GM23338 (cell line): ENCODE data around the gene M1AP. TPM values are rescaled to one million over a fixed set of nuclear protein-coding genes. Genes with fewer than 3 reads are reported as not detected.

Source experiments
- ATAC-seq: fragments of 200-7000 bp; cut with Tn5 transposase; 3 replicates; pipeline ENCODE4 v1.9.1; 2020
- DNase-seq: peaks from one replicate; pipeline ENCODE4 v3.0.0-alpha.2; 2015; ENCODE audit warnings: low spot score
- H2AFZ ChIP-seq: fragments of 200-600 bp; sonication (generic); 2 replicates; pipeline ENCODE4 v1.8.0; 2016; ENCODE audit warnings: antibody characterized with exemption, mild to moderate bottlenecking, moderate library complexity
- H3F3A ChIP-seq: fragments of 200-600 bp; sonication (generic); replicated peaks from 2 replicates; pipeline ENCODE4 v1.8.0; 2017; ENCODE audit warnings: antibody characterized with exemption, mixed run types, low read depth
- H3K27ac ChIP-seq: fragments of 200-600 bp; sonication (generic); 2 replicates; pipeline ENCODE4 v1.6.1; 2016; ENCODE audit warnings: low read depth
- H3K27me3 ChIP-seq: fragments of 200-600 bp; sonication (generic); 2 replicates; pipeline ENCODE4 v1.8.0; 2016; ENCODE audit warnings: mild to moderate bottlenecking, mixed run types, moderate library complexity; ENCODE audit not compliant: insufficient read depth
- H3K36me3 ChIP-seq: fragments of 200-600 bp; sonication (generic); 2 replicates; pipeline ENCODE4 v1.8.0; 2016; ENCODE audit warnings: mild to moderate bottlenecking; ENCODE audit not compliant: insufficient read depth
- H3K4me1 ChIP-seq: fragments of 200-600 bp; sonication (generic); 2 replicates; pipeline ENCODE4 v1.8.0; 2016; ENCODE audit warnings: mild to moderate bottlenecking, moderate library complexity; ENCODE audit not compliant: insufficient read depth
- H3K4me2 ChIP-seq: fragments of 200-600 bp; sonication (generic); 2 replicates; pipeline ENCODE4 v1.7.1; 2017; ENCODE audit warnings: mixed run types
- H3K4me3 ChIP-seq: fragments of 200-600 bp; sonication (generic); 2 replicates; pipeline ENCODE4 v1.6.1; 2016; ENCODE audit warnings: mixed run types
- H3K79me2 ChIP-seq: fragments of 200-600 bp; sonication (generic); replicated peaks from 2 replicates; pipeline ENCODE4 v1.8.0; 2017; ENCODE audit warnings: mild to moderate bottlenecking; ENCODE audit not compliant: insufficient read depth
- H3K9me2 ChIP-seq: fragments of 200-600 bp; sonication (generic); 2 replicates; pipeline ENCODE4 v1.8.0; 2017; ENCODE audit not compliant: insufficient read depth
- H4K20me1 ChIP-seq: fragments of 200-600 bp; sonication (generic); replicated peaks from 2 replicates; pipeline ENCODE4 v1.8.0; 2017; ENCODE audit warnings: mild to moderate bottlenecking; ENCODE audit not compliant: insufficient read depth
- H3K27ac Mint-ChIP-seq: 2 replicates; pipeline ENCODE4 v1.8.0; 2020; ENCODE audit warnings: inconsistent platforms, mild to moderate bottlenecking, moderate library complexity, mixed read lengths
- H3K27me3 Mint-ChIP-seq: 3 replicates; pipeline ENCODE4 v1.8.0; 2022; ENCODE audit warnings: low read depth, mild to moderate bottlenecking, moderate library complexity, mixed read lengths, inconsistent platforms; ENCODE audit not compliant: insufficient read depth, poor library complexity
- H3K36me3 Mint-ChIP-seq: 3 replicates; pipeline ENCODE4 v1.8.0; 2021; ENCODE audit warnings: low read depth, mild to moderate bottlenecking, inconsistent platforms, moderate library complexity, mixed read lengths
- H3K4me1 Mint-ChIP-seq: 3 replicates; pipeline ENCODE4 v1.8.0; 2020; ENCODE audit warnings: mild to moderate bottlenecking, inconsistent platforms, mixed read lengths
- H3K4me3 Mint-ChIP-seq: 3 replicates; pipeline ENCODE4 v1.8.0; 2021; ENCODE audit warnings: moderate library complexity, mild to moderate bottlenecking, inconsistent platforms, mixed read lengths
- H3K9me3 Mint-ChIP-seq: 3 replicates; pipeline ENCODE4 v1.8.0; 2020; ENCODE audit warnings: moderate library complexity, mild to moderate bottlenecking, inconsistent platforms, mixed read lengths
- CREB1 ChIP-seq: fragments of 250-450 bp; sonication (Bioruptor Pico); IDR thresholded peaks from 2 replicates; pipeline ENCODE4 v1.5.0; 2020; ENCODE audit warnings: low read depth, mild to moderate bottlenecking, moderate library complexity
- CTCF ChIP-seq, 2 experiments: fragments of 200-600 bp in 1 of 2; sonication (generic) in 1 of 2; conservative IDR thresholded peaks; 2 replicates each; pipeline versions ENCODE4 v1.5.1 to v1.6.1; 2016 to 2017; ENCODE audit warnings: antibody characterized with exemption in 2 of 2, low read depth in 2 of 2, mild to moderate bottlenecking in 2 of 2, moderate library complexity in 1 of 2
- EZH2 ChIP-seq: fragments of 200-600 bp; sonication (generic); IDR thresholded peaks from one replicate; pipeline ENCODE4 v1.8.0; 2017; ENCODE audit warnings: antibody characterized with exemption, mild to moderate bottlenecking, low read depth; ENCODE audit not compliant: unreplicated experiment
- EZH2phosphoT487 ChIP-seq: fragments of 200-600 bp; sonication (generic); IDR thresholded peaks from one replicate; pipeline ENCODE4 v1.8.1; 2018; ENCODE audit warnings: antibody characterized with exemption; ENCODE audit not compliant: unreplicated experiment
- JUNB ChIP-seq: IDR thresholded peaks from one replicate; pipeline ENCODE4 v1.6.1; 2016; ENCODE audit warnings: antibody characterized with exemption; ENCODE audit not compliant: unreplicated experiment
- NANOG ChIP-seq: IDR thresholded peaks from 2 replicates; pipeline ENCODE4 v1.6.1; 2016; ENCODE audit warnings: antibody characterized with exemption, borderline replicate concordance
- POLR2AphosphoS5 ChIP-seq: IDR thresholded peaks from 2 replicates; pipeline ENCODE4 v1.6.1; 2016; ENCODE audit warnings: antibody characterized with exemption, low read depth
- REST ChIP-seq: IDR thresholded peaks from one replicate; pipeline ENCODE4 v1.6.1; 2018; ENCODE audit warnings: antibody characterized with exemption; ENCODE audit not compliant: unreplicated experiment
- STAT1 ChIP-seq: IDR thresholded peaks from one replicate; pipeline ENCODE4 v1.6.1; 2016; ENCODE audit warnings: antibody characterized with exemption; ENCODE audit not compliant: unreplicated experiment
- ZNF114 ChIP-seq: fragments of 250-450 bp; sonication (Bioruptor Pico); IDR thresholded peaks from 2 replicates; pipeline ENCODE4 v1.5.0; 2020; ENCODE audit warnings: mild to moderate bottlenecking, moderate library complexity
- ZNF462 ChIP-seq: fragments of 250-450 bp; sonication (Bioruptor Pico); IDR thresholded peaks from 2 replicates; pipeline ENCODE4 v1.5.0; 2020; ENCODE audit warnings: mild to moderate bottlenecking, moderate library complexity
- polyA plus RNA-seq: library from polyadenylated mRNA; unstranded; fragments of >200 nt; fragmentation: Nextera tagmentation; extraction: Ambion mirVana; gene quantifications from 2 replicates; pipeline ENCODE4 v1.2.1, GENCODE V29; 2016
- total RNA-seq: library from RNA; depleted of rRNA; stranded (reverse); fragments of >200 nt; shearing (Covaris generic); gene quantifications from 2 replicates; pipeline ENCODE4 v1.2.3, GENCODE V29; 2014

The M1AP gene
- total and polyA plus RNA-seq, 2 experiments from 2014 or later, result 5.1 to 12.1 TPM

- Histone ChIP-seq H3K4me3 (no peak overlapping the region), H3K9me2 (no peaks in the 10 kb centered on the region), H3K79me2 (no peaks in the 10 kb centered on the region), H3K4me2 (no peak overlapping the region), H3K27me3 (no peaks in the 10 kb centered on the region), H4K20me1 (no peaks in the 10 kb centered on the region; the same call in 1 of the 2 replicates), H3K27ac (no peak overlapping the region), H3F3A (no peaks in the 10 kb centered on the region), H2AFZ (no peak overlapping the region), H3K36me3 (no peaks in the 10 kb centered on the region), H3K4me1 (no peaks in the 10 kb centered on the region)
- ATAC-seq, result no peak; the same call in 2 of the 3 replicates
- TF ChIP-seq POLR2AphosphoS5 (no peak), ZNF462 (no peak), CTCF (conservative IDR thresholded peaks at IDR 0.05; ENCODE audit: low read depth in 2 of 2) (no peak), EZH2phosphoT487 (no peak), STAT1 (no peak), EZH2 (no peak), REST (no peak), CREB1 (no peak), JUNB (no peak), NANOG (no peak), ZNF114 (CRISPR knock-in tag) (no peak)
- no peak for DNase-seq
- H3K36me3 Mint-ChIP-seq, result peaks cover 2% of the 10 kb centered on the region; the same call in 1 of the 3 replicates
- H3K9me3 Mint-ChIP-seq, result no peaks in the 10 kb centered on the region; the same call in 2 of the 3 replicates
- H3K4me3 Mint-ChIP-seq, result no peak overlapping the region
- H3K27ac Mint-ChIP-seq, result no peak overlapping the region
- peaks cover 10% of the 10 kb centered on the region for H3K27me3 Mint-ChIP-seq
- no peaks in the 10 kb centered on the region; the same call in none of the 3 replicates for H3K4me1 Mint-ChIP-seq
Measured at GRCh38 chr2:74538881-74539339, 109.2 kb downstream of the M1AP start.
